Measurements from ENCODE around the gene BZW1.

DNA sequence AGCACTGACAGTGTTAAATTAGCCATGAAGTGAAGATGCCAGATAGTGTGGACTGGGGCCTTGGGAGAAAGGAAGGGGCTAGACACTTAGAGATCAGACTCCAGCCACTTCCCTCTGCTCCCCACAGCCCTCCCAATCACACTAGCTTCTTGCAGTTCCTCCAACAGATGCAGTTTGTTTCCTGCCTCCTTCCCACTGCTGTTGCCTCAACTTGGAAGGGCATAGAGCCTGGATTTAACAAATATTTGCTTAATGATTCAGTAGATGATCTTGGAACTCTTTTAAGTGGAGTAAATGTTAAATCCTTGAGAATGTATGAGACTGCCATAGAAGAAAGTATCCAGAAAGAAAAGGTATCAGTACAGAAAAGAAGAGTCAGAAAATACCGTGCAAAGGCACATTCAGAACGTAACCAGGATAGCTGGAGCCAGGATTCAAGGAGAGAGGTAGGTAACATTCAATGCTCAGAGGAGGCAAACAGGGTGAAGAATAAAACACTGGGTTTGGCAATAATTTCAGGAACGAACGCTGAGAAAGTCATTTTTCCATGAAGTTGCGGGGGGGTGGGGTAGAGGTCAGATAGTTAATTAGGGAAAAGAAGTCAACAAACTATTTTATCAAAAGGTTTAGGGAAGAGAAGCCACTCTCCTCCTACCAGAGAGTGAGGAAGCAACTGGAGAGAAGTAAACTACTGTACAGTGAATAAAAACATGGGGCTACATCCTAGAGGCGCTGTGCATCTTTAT is 1.3 kb upstream of the BZW1 start:
- TF ChIP-seq, protein P1, sequence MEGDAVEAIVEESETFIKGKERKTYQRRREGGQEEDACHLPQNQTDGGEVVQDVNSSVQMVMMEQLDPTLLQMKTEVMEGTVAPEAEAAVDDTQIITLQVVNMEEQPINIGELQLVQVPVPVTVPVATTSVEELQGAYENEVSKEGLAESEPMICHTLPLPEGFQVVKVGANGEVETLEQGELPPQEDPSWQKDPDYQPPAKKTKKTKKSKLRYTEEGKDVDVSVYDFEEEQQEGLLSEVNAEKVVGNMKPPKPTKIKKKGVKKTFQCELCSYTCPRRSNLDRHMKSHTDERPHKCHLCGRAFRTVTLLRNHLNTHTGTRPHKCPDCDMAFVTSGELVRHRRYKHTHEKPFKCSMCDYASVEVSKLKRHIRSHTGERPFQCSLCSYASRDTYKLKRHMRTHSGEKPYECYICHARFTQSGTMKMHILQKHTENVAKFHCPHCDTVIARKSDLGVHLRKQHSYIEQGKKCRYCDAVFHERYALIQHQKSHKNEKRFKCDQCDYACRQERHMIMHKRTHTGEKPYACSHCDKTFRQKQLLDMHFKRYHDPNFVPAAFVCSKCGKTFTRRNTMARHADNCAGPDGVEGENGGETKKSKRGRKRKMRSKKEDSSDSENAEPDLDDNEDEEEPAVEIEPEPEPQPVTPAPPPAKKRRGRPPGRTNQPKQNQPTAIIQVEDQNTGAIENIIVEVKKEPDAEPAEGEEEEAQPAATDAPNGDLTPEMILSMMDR (IDR thresholded peaks at IDR 0.05), result no peak
- no peak for TF ChIP-seq POLR2A (IDR thresholded peaks at IDR 0.05)
